Adrenal gland (tissue), 5 donors: ENCODE data around the gene ZHX3.

Experiments
- CTCF ChIP-seq, 6 experiments: fragments of 450-650 bp in 4 of 6; fragments of 200-600 bp in 2 of 6; sonication (generic) in 1 of 6; IDR thresholded peaks; 1 replicate in 5 of 6; 2 replicates in 1 of 6; pipeline versions ENCODE4 v1.5.1 to v1.8.0; 2016 to 2021; ENCODE audit warnings: antibody characterized with exemption in 6 of 6, mild to moderate bottlenecking in 2 of 6, moderate library complexity in 1 of 6
- POLR2A ChIP-seq, 2 donors: fragments of 450-650 bp; IDR thresholded peaks; one replicate each; pipeline ENCODE4 v1.6.1; 2017; ENCODE audit warnings: antibody characterized with exemption in 2 of 2, mild to moderate bottlenecking in 2 of 2, moderate library complexity in 1 of 2
- donor health status: DM: no; HTN: no; CAD: no.

GRCh38 chr20:41147767-41148191 is 169.8 kb downstream of the ZHX3 start:
- TF ChIP-seq CTCF (IDR thresholded peaks at IDR 0.05), result no peak
- TF ChIP-seq POLR2A (IDR thresholded peaks at IDR 0.05), result no peak
